ENCODE measurements around the gene SFXN3. TPM values are rescaled to one million over a fixed set of nuclear protein-coding genes. Genes with fewer than 3 reads are reported as not detected.

SFXN3 gene
- total RNA-seq, 3 donors from 2014 or later (not counting 1 experiment from before 2014, with no cell fraction given): 59.7 to 74.5 (median 68.9) TPM

DNA sequence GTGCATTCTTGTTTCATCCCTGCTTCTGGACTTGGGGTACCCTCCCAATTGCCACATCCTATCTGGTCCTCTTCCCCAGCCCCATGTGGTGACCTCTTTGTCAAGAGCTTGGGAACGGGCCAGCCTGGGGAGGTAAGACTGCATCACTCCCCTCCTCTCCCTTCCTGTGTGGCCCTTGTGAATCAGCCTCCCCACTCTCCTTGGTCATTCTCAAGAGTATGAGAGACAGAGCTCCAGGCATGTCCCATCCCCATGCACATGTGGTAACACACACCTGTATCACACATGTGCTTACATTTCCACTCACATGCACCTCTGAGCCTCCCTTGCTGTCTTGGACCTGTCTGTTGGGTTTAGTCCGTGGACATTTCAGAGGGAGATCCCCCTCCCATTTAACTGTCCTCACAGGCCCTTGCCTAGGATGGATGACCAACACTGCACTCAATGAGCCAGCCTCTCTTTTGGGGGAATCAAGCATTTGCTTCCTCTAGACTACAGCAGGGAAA, 46.3 kb upstream of the SFXN3 start:
- peaks cover 8% of the 10 kb centered on the region for H3K36me3 Mint-ChIP-seq
- DNase-seq: no peak
- Histone ChIP-seq H3K27ac (ENCODE audit: low read length) (no peak overlapping the region), H3K27me3 (ENCODE audit: control insufficient read depth, insufficient read depth, low read length) (no peaks in the 10 kb centered on the region), H3K4me1 (ENCODE audit: control insufficient read depth, insufficient read depth, low read length) (peaks cover 23% of the 10 kb centered on the region), H3K9me3 (ENCODE audit: control insufficient read depth, insufficient read depth, low read length) (no peaks in the 10 kb centered on the region), H3K36me3 (ENCODE audit: control insufficient read depth, insufficient read depth, low read length) (peaks cover 16% of the 10 kb centered on the region), H3K4me3 (ENCODE audit: low read length) (no peak overlapping the region)
- TF ChIP-seq, protein P1, sequence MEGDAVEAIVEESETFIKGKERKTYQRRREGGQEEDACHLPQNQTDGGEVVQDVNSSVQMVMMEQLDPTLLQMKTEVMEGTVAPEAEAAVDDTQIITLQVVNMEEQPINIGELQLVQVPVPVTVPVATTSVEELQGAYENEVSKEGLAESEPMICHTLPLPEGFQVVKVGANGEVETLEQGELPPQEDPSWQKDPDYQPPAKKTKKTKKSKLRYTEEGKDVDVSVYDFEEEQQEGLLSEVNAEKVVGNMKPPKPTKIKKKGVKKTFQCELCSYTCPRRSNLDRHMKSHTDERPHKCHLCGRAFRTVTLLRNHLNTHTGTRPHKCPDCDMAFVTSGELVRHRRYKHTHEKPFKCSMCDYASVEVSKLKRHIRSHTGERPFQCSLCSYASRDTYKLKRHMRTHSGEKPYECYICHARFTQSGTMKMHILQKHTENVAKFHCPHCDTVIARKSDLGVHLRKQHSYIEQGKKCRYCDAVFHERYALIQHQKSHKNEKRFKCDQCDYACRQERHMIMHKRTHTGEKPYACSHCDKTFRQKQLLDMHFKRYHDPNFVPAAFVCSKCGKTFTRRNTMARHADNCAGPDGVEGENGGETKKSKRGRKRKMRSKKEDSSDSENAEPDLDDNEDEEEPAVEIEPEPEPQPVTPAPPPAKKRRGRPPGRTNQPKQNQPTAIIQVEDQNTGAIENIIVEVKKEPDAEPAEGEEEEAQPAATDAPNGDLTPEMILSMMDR (IDR thresholded peaks at IDR 0.05): no peak
- peak overlapping the region in 1 of 2 donors; percentile 29 for H3K27ac Mint-ChIP-seq
- no peak for ATAC-seq
- H3K27me3 Mint-ChIP-seq (ENCODE audit: low read depth in 2 of 2): no peaks in the 10 kb centered on the region
- intact Hi-C loops (cut with micrococcal nuclease): no loop called here
- H3K4me1 Mint-ChIP-seq: peaks cover 10 to 26% of the 10 kb centered on the region in 2 donors
- WGBS (ENCODE audit: insufficient coverage): 93% methylated on average over 2 of the region's 2 CpGs
- peak overlapping the region; percentile 50 for H3K4me3 Mint-ChIP-seq
- peaks cover 0 to 3% of the 10 kb centered on the region in 2 donors for H3K9me3 Mint-ChIP-seq

DNA sequence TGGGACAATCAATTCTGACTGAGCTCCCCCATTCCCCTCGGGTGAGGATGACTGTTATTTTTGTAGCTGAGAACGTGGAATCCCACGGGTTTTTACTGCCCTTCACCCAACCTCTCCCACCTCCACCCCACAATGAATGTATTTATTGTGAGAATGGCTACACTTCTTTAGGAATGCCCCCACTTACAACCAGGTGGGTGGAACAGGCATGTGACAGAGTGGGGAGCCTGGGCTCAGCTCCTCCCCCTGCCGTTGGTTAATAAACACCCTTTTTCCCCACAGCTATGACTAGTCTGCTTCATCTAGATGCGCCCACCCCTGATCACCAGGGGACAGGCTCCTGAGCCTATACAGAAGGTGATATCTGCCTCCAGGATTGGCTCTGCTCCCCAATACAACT, 45.7 kb upstream of the SFXN3 start:
- Mint-ChIP-seq H3K9me3 (peaks cover 0 to 3% of the 10 kb centered on the region in 2 donors), H3K27me3 (ENCODE audit: low read depth in 2 of 2) (no peaks in the 10 kb centered on the region), H3K27ac (no peak overlapping the region), H3K36me3 (peaks cover 9% of the 10 kb centered on the region), H3K4me3 (peak overlapping the region; percentile 50), H3K4me1 (peaks cover 10 to 26% of the 10 kb centered on the region in 2 donors)
- H3K27ac ChIP-seq (ENCODE audit: low read length): no peak overlapping the region
- peaks cover 23% of the 10 kb centered on the region for H3K4me1 ChIP-seq (ENCODE audit: control insufficient read depth, insufficient read depth, low read length)
- no peaks in the 10 kb centered on the region for H3K9me3 ChIP-seq (ENCODE audit: control insufficient read depth, insufficient read depth, low read length)
- H3K4me3 ChIP-seq (ENCODE audit: low read length): no peak overlapping the region
- DNase-seq (no peak), ATAC-seq (no peak)
- TF ChIP-seq, protein P1 (IDR thresholded peaks at IDR 0.05): no peak
- 100% methylated on average over 2 of the region's 5 CpGs for WGBS (ENCODE audit: insufficient coverage)
- intact Hi-C loops (cut with micrococcal nuclease): no loop called here
- no peaks in the 10 kb centered on the region for H3K27me3 ChIP-seq (ENCODE audit: control insufficient read depth, insufficient read depth, low read length)
- peaks cover 16% of the 10 kb centered on the region for H3K36me3 ChIP-seq (ENCODE audit: control insufficient read depth, insufficient read depth, low read length)

DNA sequence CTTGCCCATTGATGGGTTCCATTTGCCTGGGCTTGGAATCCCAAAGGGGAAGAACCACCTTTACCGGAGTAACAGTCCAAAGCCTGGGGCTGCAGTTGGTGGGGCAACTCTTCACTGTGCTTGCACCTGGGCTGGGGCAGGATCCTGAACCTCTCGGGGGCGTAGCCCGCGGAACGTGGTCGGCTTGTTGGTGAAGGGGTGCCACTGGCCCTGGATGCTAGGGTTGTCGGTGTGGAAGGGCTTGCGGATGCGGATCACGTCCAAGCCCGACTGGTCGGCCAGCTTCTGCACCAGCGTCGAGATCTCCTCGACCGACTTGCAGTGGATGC, 44.4 kb upstream of the SFXN3 start:
- Mint-ChIP-seq H3K9me3 (peaks cover 0 to 3% of the 10 kb centered on the region in 2 donors), H3K27ac (peak overlapping the region in 1 of 2 donors; percentile 91), H3K27me3 (ENCODE audit: low read depth in 2 of 2) (no peaks in the 10 kb centered on the region), H3K4me1 (peaks cover 10 to 26% of the 10 kb centered on the region in 2 donors), H3K36me3 (peaks cover 9% of the 10 kb centered on the region), H3K4me3 (peak overlapping the region; percentile 89)
- Histone ChIP-seq H3K9me3 (ENCODE audit: control insufficient read depth, insufficient read depth, low read length) (no peaks in the 10 kb centered on the region), H3K27me3 (ENCODE audit: control insufficient read depth, insufficient read depth, low read length) (no peaks in the 10 kb centered on the region), H3K36me3 (ENCODE audit: control insufficient read depth, insufficient read depth, low read length) (peaks cover 19% of the 10 kb centered on the region), H3K27ac (ENCODE audit: low read length) (peak overlapping the region; percentile 6), H3K4me3 (ENCODE audit: low read length) (peak overlapping the region; percentile 78), H3K4me1 (ENCODE audit: control insufficient read depth, insufficient read depth, low read length) (peaks cover 23% of the 10 kb centered on the region)
- 33% methylated on average over 17 of the region's 17 CpGs for WGBS (ENCODE audit: insufficient coverage)
- DNase-seq: no peak
- intact Hi-C loops (cut with micrococcal nuclease): no loop called here
- TF ChIP-seq, protein P1 (IDR thresholded peaks at IDR 0.05): no peak
- ATAC-seq: no peak
